HEK293 (cell line): ENCODE measurements around the gene SLC16A1.
A peak's percentile ranks its signal among the peaks of the same experiment; 100 is the strongest.

Experiments
- CTCF ChIA-PET: fragments of 350-600 bp; formaldehyde crosslinking; extraction: SDS; loops from one replicate; lab custom pipeline; 2021; ENCODE audit warnings: antibody characterized with exemption; lab: Yijun Ruan, JAX
- POLR2A ChIA-PET: fragments of 300-600 bp; formaldehyde crosslinking; extraction: SDS; loops from one replicate; lab custom pipeline; 2020; ENCODE audit warnings: antibody characterized with exemption, inconsistent platforms; lab: Yijun Ruan, JAX
- H3K27ac ChIP-seq: fragments of 200-500 bp; sonication (Bioruptor generic); 2 replicates; pipeline ENCODE4 v1.5.1; 2014; ENCODE audit warnings: low read depth, low read length, control low read depth, inconsistent platforms; ENCODE audit errors: extremely low read depth
- H3K36me3 ChIP-seq, 2 experiments: fragments of 200-500 bp in 1 of 2; sonication (Bioruptor generic) in 1 of 2; 1 replicate in 1 of 2; 2 replicates in 1 of 2; pipeline ENCODE4 v1.5.1; 2014 to 2017; ENCODE audit warnings: inconsistent platforms in 2 of 2, low read length in 2 of 2; ENCODE audit not compliant: control insufficient read depth in 2 of 2, insufficient read depth in 1 of 2
- H3K4me1 ChIP-seq: fragments of 200-500 bp; sonication (Bioruptor generic); 2 replicates; pipeline ENCODE4 v1.5.1; 2014; ENCODE audit warnings: mild to moderate bottlenecking, low read length, inconsistent platforms; ENCODE audit not compliant: control insufficient read depth, insufficient read depth
- H3K4me3 ChIP-seq: 2 replicates; pipeline ENCODE4 v1.5.1; 2011; ENCODE audit warnings: low read depth, mild to moderate bottlenecking, control low read depth, low read length, moderate library complexity
- H3K9me3 ChIP-seq: fragments of 200-500 bp; sonication (Bioruptor generic); 2 replicates; pipeline ENCODE4 v1.5.1; 2014; ENCODE audit warnings: low read depth, low read length, inconsistent platforms; ENCODE audit not compliant: control insufficient read depth, insufficient read depth
- GFI1B ChIP-seq: fragments of 450-650 bp; formaldehyde crosslinking; IDR thresholded peaks from 2 replicates; pipeline ENCODE4 v1.5.1; 2016; ENCODE audit warnings: missing biosample characterization, missing genetic modification characterization
- GLIS1 ChIP-seq: fragments of 450-650 bp; formaldehyde crosslinking; IDR thresholded peaks from 2 replicates; pipeline ENCODE4 v1.5.1; 2016; ENCODE audit warnings: missing biosample characterization, missing genetic modification characterization
- SETDB1 ChIP-seq: IDR thresholded peaks from one replicate; pipeline ENCODE4 v1.6.1; 2017; ENCODE audit warnings: mild to moderate bottlenecking, low read length, moderate library complexity, mixed read lengths; ENCODE audit not compliant: insufficient read length
- TRIM28 ChIP-seq: IDR thresholded peaks from 2 replicates; pipeline ENCODE4 v1.6.1; 2011; ENCODE audit warnings: low read length, control low read depth, borderline replicate concordance
- WT1 ChIP-seq: fragments of 450-650 bp; formaldehyde crosslinking; IDR thresholded peaks from 2 replicates; pipeline ENCODE4 v1.5.1; 2016; ENCODE audit warnings: missing biosample characterization, missing genetic modification characterization
- YY2 ChIP-seq: fragments of 450-650 bp; formaldehyde crosslinking; IDR thresholded peaks from 2 replicates; pipeline ENCODE4 v1.5.1; 2016; ENCODE audit warnings: missing biosample characterization, missing genetic modification characterization
- ZBTB17 ChIP-seq: fragments of 450-650 bp; formaldehyde crosslinking; IDR thresholded peaks from 2 replicates; pipeline ENCODE4 v1.5.1; 2016; ENCODE audit warnings: missing biosample characterization, missing genetic modification characterization
- ZFP41 ChIP-seq: fragments of 450-650 bp; formaldehyde crosslinking; IDR thresholded peaks from 2 replicates; pipeline ENCODE4 v1.5.1; 2016; ENCODE audit warnings: missing biosample characterization, missing genetic modification characterization, borderline replicate concordance
- ZNF169 ChIP-seq: fragments of 450-650 bp; formaldehyde crosslinking; IDR thresholded peaks from 2 replicates; pipeline ENCODE4 v1.5.1; 2016; ENCODE audit warnings: missing biosample characterization, missing genetic modification characterization
- ZNF19 ChIP-seq: fragments of 450-650 bp; formaldehyde crosslinking; IDR thresholded peaks from 2 replicates; pipeline ENCODE4; 2016; ENCODE audit warnings: missing biosample characterization, missing genetic modification characterization, low read depth
- ZNF394 ChIP-seq: fragments of 450-650 bp; formaldehyde crosslinking; IDR thresholded peaks from 2 replicates; pipeline ENCODE4 v1.5.1; 2016; ENCODE audit warnings: missing biosample characterization, missing genetic modification characterization, mild to moderate bottlenecking, moderate library complexity, borderline replicate concordance
- ZNF404 ChIP-seq: fragments of 450-650 bp; formaldehyde crosslinking; IDR thresholded peaks from 2 replicates; pipeline ENCODE4 v1.5.1; 2017; ENCODE audit warnings: missing biosample characterization, missing genetic modification characterization
- ZNF433 ChIP-seq: fragments of 450-650 bp; formaldehyde crosslinking; IDR thresholded peaks from 2 replicates; pipeline ENCODE4 v1.5.1; 2016; ENCODE audit warnings: missing biosample characterization, missing genetic modification characterization, low read depth
- ZNF488 ChIP-seq: fragments of 450-650 bp; formaldehyde crosslinking; IDR thresholded peaks from 2 replicates; pipeline ENCODE4 v1.5.1; 2016; ENCODE audit warnings: missing biosample characterization, missing genetic modification characterization
- ZNF518A ChIP-seq: fragments of 450-650 bp; formaldehyde crosslinking; conservative IDR thresholded peaks from 2 replicates; pipeline ENCODE4 v1.5.1; 2016; ENCODE audit warnings: low read depth, missing biosample characterization, missing genetic modification characterization
- ZNF549 ChIP-seq: fragments of 450-650 bp; IDR thresholded peaks from 2 replicates; pipeline ENCODE4 v1.5.1; 2018; ENCODE audit warnings: missing biosample characterization, missing genetic modification characterization, mild to moderate bottlenecking, inconsistent platforms, moderate library complexity
- ZNF555 ChIP-seq: fragments of 450-650 bp; formaldehyde crosslinking; conservative IDR thresholded peaks from 2 replicates; pipeline ENCODE4 v1.5.1; 2017; ENCODE audit warnings: missing biosample characterization, mild to moderate bottlenecking, missing genetic modification characterization, inconsistent platforms
- ZNF776 ChIP-seq: fragments of 450-650 bp; formaldehyde crosslinking; IDR thresholded peaks from 2 replicates; pipeline ENCODE4 v1.5.0; 2017; ENCODE audit warnings: missing biosample characterization, missing genetic modification characterization, borderline replicate concordance
- ZXDB ChIP-seq: fragments of 450-650 bp; formaldehyde crosslinking; IDR thresholded peaks from 2 replicates; pipeline ENCODE4 v1.5.1; 2016; ENCODE audit warnings: missing biosample characterization, missing genetic modification characterization
- TF ChIP-seq, protein P1 (sequence below): fragments of 450-650 bp; formaldehyde crosslinking; IDR thresholded peaks from 2 replicates; pipeline ENCODE4 v1.5.1; 2016; ENCODE audit warnings: missing biosample characterization, missing genetic modification characterization
- TF ChIP-seq, protein P2 (sequence below): fragments of 450-650 bp; formaldehyde crosslinking; IDR thresholded peaks from 2 replicates; pipeline ENCODE4 v1.5.1; 2016; ENCODE audit warnings: missing biosample characterization, missing genetic modification characterization

Gene SLC16A1

GRCh38 chr1:112906150-112906698, 49.8 kb downstream of the SLC16A1 start:
- peaks cover 0 to 17% of the 10 kb centered on the region in 2 experiments; a peak in 1 of 3 replicates for H3K36me3 ChIP-seq
- peak; percentile 98 for TF ChIP-seq TRIM28
- no peak for TF ChIP-seq ZNF518A (tag by site-specific recombination)
- peak; percentile 46; the same call in 1 of the 2 replicates for TF ChIP-seq ZXDB (tag by site-specific recombination)
- peak; percentile 67 for TF ChIP-seq SETDB1
- peak; percentile 58 for TF ChIP-seq WT1 (tag by site-specific recombination)
- no peaks in the 10 kb centered on the region for H3K4me1 ChIP-seq
- CTCF ChIA-PET = interaction anchor here (1.5 to 1.7 kb wide), 2 partner anchors 26 to 191 kb away, joined by 4 read pairs; partner anchors contain the start of gene PPM1J
- POLR2A ChIA-PET = no interaction called here
- no peak overlapping the region for H3K27ac ChIP-seq
- H3K9me3 ChIP-seq = no peaks in the 10 kb centered on the region
- no peak overlapping the region for H3K4me3 ChIP-seq

DNA sequence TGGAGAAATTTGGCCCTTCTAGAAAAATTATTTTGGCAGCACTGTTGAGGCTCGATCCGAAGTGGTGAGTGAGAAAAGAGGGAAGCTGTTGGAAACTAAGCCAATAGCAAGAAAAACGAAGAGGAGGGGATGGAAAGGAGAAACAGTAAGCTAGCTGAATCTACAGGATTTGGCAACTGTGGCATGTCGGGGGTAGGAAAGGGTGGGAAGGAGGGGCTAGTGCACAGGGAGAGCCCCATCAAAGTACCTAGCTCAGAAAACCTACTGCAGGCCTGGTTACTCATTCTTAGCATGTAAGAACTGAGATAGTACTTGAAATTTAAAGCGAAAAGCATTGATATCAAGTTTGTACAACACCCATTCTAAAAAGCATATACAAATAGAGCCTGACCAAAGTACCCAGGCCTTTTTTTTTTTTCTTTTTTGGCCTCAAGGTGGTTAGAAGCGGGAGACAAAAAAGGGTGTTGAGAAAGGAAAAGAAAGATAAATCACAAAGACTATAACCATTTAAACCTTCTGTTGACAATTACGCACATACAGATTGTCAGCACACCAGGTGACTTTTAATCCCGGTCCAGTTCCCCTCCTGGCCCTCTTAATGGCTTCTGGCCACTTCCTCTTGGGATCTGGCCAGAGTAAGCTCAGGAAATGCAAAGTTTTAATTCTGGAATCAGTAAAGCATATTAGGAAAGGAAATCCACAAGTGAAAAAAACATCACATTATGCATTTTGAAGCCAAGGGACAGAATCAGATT, 50.4 kb downstream of the SLC16A1 start:
- POLR2A ChIA-PET = interaction anchor here (0.9 kb wide), 1 partner anchor 11 kb away, joined by 3 read pairs; no protein-coding TSS in a partner anchor
- H3K36me3 ChIP-seq = peaks cover 0 to 12% of the 10 kb centered on the region in 2 experiments; a peak in 1 of 3 replicates

DNA sequence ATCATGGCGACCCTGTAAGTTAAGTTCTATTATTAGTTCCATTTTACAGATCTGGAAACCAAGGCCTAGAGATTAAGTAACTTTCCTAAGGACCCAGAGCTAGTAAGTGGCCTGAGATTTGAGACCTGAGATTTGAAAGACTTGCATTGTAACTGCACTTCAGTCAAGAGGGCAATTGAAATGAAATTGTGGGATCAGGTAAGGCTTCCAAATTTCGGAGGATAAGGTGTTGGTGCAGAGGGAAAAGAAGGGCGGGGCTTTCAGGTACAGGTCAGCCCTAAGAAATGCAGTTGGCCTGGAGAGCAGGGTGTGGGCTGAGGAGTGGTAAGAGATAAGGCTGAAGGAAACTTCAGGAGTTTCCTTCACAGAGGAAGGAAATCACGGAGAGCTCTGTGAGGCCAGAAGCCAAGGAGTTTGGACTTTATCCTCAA, 51.1 kb downstream of the SLC16A1 start:
- CTCF ChIA-PET = interaction anchor here (0.9 kb wide), 1 partner anchor 138 kb away, joined by 3 read pairs; no protein-coding TSS in a partner anchor
- Histone ChIP-seq H3K27ac (no peak overlapping the region), H3K9me3 (no peaks in the 10 kb centered on the region), H3K36me3 (peaks cover 0 to 4% of the 10 kb centered on the region in 2 experiments; a peak in 1 of 3 replicates), H3K4me3 (no peak overlapping the region), H3K4me1 (no peaks in the 10 kb centered on the region)
- POLR2A ChIA-PET = interaction anchor here (0.9 kb wide), 1 partner anchor 11 kb away, joined by 3 read pairs; no protein-coding TSS in a partner anchor
- TF ChIP-seq ZNF555 (no peak), ZNF433 (tag by site-specific recombination) (no peak), ZNF488 (tag by site-specific recombination) (no peak), ZNF394 (tag by site-specific recombination) (no peak), ZNF776 (tag by site-specific recombination) (no peak), YY2 (tag by site-specific recombination) (no peak), ZNF19 (tag by site-specific recombination) (no peak)
- TF ChIP-seq, protein P1, sequence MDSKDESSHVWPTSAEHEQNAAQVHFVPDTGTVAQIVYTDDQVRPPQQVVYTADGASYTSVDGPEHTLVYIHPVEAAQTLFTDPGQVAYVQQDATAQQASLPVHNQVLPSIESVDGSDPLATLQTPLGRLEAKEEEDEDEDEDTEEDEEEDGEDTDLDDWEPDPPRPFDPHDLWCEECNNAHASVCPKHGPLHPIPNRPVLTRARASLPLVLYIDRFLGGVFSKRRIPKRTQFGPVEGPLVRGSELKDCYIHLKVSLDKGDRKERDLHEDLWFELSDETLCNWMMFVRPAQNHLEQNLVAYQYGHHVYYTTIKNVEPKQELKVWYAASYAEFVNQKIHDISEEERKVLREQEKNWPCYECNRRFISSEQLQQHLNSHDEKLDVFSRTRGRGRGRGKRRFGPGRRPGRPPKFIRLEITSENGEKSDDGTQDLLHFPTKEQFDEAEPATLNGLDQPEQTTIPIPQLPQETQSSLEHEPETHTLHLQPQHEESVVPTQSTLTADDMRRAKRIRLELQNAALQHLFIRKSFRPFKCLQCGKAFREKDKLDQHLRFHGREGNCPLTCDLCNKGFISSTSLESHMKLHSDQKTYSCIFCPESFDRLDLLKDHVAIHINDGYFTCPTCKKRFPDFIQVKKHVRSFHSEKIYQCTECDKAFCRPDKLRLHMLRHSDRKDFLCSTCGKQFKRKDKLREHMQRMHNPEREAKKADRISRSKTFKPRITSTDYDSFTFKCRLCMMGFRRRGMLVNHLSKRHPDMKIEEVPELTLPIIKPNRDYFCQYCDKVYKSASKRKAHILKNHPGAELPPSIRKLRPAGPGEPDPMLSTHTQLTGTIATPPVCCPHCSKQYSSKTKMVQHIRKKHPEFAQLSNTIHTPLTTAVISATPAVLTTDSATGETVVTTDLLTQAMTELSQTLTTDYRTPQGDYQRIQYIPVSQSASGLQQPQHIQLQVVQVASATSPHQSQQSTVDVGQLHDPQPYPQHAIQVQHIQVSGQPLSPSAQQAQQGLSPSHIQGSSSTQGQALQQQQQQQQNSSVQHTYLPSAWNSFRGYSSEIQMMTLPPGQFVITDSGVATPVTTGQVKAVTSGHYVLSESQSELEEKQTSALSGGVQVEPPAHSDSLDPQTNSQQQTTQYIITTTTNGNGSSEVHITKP (tag by site-specific recombination) = no peak

More for the DNA sequence above, 50.4 kb downstream of the SLC16A1 start:
- CTCF ChIA-PET = interaction anchor here (0.9 to 1.7 kb wide), 3 partner anchors 25 to 190 kb away, joined by 3 to 4 read pairs (median 4); partner anchors contain the start of gene PPM1J
- Histone ChIP-seq H3K4me3 (no peak overlapping the region), H3K4me1 (no peaks in the 10 kb centered on the region), H3K27ac (no peak overlapping the region), H3K9me3 (no peaks in the 10 kb centered on the region)
- TF ChIP-seq ZNF549 (tag by site-specific recombination) = no peak
- no peak for TF ChIP-seq GFI1B
- TF ChIP-seq ZBTB17 = no peak
- peak; percentile 24; the same call in 1 of the 2 replicates for TF ChIP-seq GLIS1
- TF ChIP-seq, protein P2, sequence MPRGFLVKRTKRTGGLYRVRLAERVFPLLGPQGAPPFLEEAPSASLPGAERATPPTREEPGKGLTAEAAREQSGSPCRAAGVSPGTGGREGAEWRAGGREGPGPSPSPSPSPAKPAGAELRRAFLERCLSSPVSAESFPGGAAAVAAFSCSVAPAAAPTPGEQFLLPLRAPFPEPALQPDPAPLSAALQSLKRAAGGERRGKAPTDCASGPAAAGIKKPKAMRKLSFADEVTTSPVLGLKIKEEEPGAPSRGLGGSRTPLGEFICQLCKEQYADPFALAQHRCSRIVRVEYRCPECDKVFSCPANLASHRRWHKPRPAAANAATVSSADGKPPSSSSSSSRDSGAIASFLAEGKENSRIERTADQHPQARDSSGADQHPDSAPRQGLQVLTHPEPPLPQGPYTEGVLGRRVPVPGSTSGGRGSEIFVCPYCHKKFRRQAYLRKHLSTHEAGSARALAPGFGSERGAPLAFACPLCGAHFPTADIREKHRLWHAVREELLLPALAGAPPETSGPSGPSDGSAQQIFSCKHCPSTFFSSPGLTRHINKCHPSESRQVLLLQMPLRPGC (tag by site-specific recombination) = no peak
- TF ChIP-seq ZNF169 (tag by site-specific recombination) = no peak
- TF ChIP-seq ZFP41 (tag by site-specific recombination) = no peak
- no peak for TF ChIP-seq ZNF404 (tag by site-specific recombination)
